Urothelium cell line (cell line): ENCODE results near the gene ZNF8.
"Not testable (repeated sequence)": the region's sequence is repeated elsewhere in the genome, so short reads cannot be mapped to it uniquely, and the experiment has no call there.

Experiments
- DNase-seq: peaks from one replicate; pipeline ENCODE4 v3.0.0; 2011; ENCODE audit warnings: low spot score, mixed read lengths
- FAIRE-seq: peaks from 2 replicates; lab custom pipeline; 2011; peaks lifted over from hg19 to GRCh38; lab: Jason Lieb, UNC

Gene ZNF8

GRCh38 chr19:58278541-58279041, at the start of gene ZNF8:
TSS of gene ZNF8 (plus strand) at chr19:58278955. CDS start at chr19:58279082, 127 bp downstream.
- peak; percentile 99 for DNase-seq
- peak; percentile 50 for FAIRE-seq

GRCh38 chr19:58229255-58229639, 49.5 kb upstream of the ZNF8 start:
- FAIRE-seq (no peak), DNase-seq (peak; percentile 58)

GRCh38 chr19:58237324-58237723, 41.4 kb upstream of the ZNF8 start:
- DNase-seq: no peak
- no peak for FAIRE-seq

- FAIRE-seq: no peak
- DNase-seq: no peak
Measured at GRCh38 chr19:58243351-58243750, 35.4 kb upstream of the ZNF8 start.

- DNase-seq (no peak), FAIRE-seq (no peak)
Measured at GRCh38 chr19:58248886-58249285, 29.9 kb upstream of the ZNF8 start.

- no peak for DNase-seq
Measured at GRCh38 chr19:58252102-58252685, 26.6 kb upstream of the ZNF8 start.

GRCh38 chr19:58258259-58258658, 20.5 kb upstream of the ZNF8 start:
- DNase-seq, FAIRE-seq: not testable (repeated sequence)

More at GRCh38 chr19:58252102-58252685, 26.6 kb upstream of the ZNF8 start:
- no peak for FAIRE-seq

GRCh38 chr19:58261600-58261967, 17.2 kb upstream of the ZNF8 start:
- FAIRE-seq: no peak

GRCh38 chr19:58261968-58262921, 16.5 kb upstream of the ZNF8 start:
- no peak for DNase-seq
- FAIRE-seq: no peak

More at GRCh38 chr19:58261600-58261967, 17.2 kb upstream of the ZNF8 start:
- no peak for DNase-seq

- DNase-seq (no peak), FAIRE-seq (no peak)
Measured at GRCh38 chr19:58262922-58263296, 15.8 kb upstream of the ZNF8 start.

GRCh38 chr19:58265100-58265499, 13.7 kb upstream of the ZNF8 start:
- DNase-seq: no peak
- FAIRE-seq: no peak

GRCh38 chr19:58268344-58268743, 10.4 kb upstream of the ZNF8 start:
- DNase-seq (no peak), FAIRE-seq (no peak)

GRCh38 chr19:58274771-58275201, 4.0 kb upstream of the ZNF8 start:
- no peak for FAIRE-seq
- DNase-seq: no peak

- FAIRE-seq: no peak
Measured at GRCh38 chr19:58275564-58275963, 3.2 kb upstream of the ZNF8 start.

GRCh38 chr19:58277197-58277596, 1.6 kb upstream of the ZNF8 start:
- FAIRE-seq: no peak
- DNase-seq: no peak

More at GRCh38 chr19:58275564-58275963, 3.2 kb upstream of the ZNF8 start:
- no peak for DNase-seq

GRCh38 chr19:58277748-58278540, 811 bp upstream of the ZNF8 start:
- DNase-seq (no peak), FAIRE-seq (no peak)

- peak; percentile 55 for DNase-seq
- FAIRE-seq: no peak
Measured at GRCh38 chr19:58279042-58279924, 528 bp downstream of the ZNF8 start.

- DNase-seq (no peak), FAIRE-seq (no peak)
Measured at GRCh38 chr19:58279925-58280316, 1.2 kb downstream of the ZNF8 start.

- FAIRE-seq (no peak), DNase-seq (no peak)
Measured at GRCh38 chr19:58284199-58284598, 5.4 kb downstream of the ZNF8 start.

- FAIRE-seq (no peak), DNase-seq (no peak)
Measured at GRCh38 chr19:58291943-58292342, 13.2 kb downstream of the ZNF8 start.
